HG02759 (cell line): ENCODE results near the gene ADORA2B.
A peak's percentile ranks its signal among the peaks of the same experiment; 100 is the strongest.
"Not testable (repeated sequence)": the region's sequence is repeated elsewhere in the genome, so short reads cannot be mapped to it uniquely, and the experiment has no call there.

ENCODE experiments used
- ATAC-seq: cut with Tn5 transposase; IDR thresholded peaks from one replicate; pipeline ENCODE4 v1.9.1; 2021; ENCODE audit warnings: mild to moderate bottlenecking, moderate library complexity; ENCODE audit not compliant: unreplicated experiment

ADORA2B gene

DNA sequence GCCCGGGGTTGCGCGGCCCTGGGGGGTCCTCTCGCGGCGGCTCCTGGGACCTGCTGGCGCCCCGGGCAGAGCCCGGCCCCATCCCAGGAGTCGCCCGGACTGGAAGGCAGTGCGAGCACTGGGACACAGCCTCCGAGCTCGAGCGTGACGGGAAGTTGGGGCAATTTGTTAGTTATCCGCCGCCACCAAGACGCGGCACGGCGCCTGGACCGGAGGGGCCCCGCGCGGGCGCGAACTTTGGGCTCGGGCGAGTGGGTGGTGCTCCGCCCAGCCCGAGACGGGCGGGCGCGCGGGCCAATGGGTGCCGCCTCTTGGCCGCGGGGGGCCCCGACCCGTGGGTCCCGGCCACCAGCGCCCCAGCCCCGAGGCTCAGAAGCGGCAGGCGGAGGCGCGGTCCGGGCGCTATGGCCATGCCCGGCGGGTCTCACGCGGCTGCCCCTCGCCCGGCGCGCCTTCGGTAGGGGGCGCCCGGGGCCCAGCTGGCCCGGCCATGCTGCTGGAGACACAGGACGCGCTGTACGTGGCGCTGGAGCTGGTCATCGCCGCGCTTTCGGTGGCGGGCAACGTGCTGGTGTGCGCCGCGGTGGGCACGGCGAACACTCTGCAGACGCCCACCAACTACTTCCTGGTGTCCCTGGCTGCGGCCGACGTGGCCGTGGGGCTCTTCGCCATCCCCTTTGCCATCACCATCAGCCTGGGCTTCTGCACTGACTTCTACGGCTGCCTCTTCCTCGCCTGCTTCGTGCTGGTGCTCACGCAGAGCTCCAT is at the start of gene ADORA2B:
Gene ADORA2B (plus strand): TSS at position 372 of the 768 bp plus-strand sequence. CDS start 119 bp downstream, at position 491.
- peak; percentile 68 for ATAC-seq

GRCh38 chr17:15896277-15896676 is 48.7 kb upstream of the ADORA2B start:
- ATAC-seq: no peak

DNA sequence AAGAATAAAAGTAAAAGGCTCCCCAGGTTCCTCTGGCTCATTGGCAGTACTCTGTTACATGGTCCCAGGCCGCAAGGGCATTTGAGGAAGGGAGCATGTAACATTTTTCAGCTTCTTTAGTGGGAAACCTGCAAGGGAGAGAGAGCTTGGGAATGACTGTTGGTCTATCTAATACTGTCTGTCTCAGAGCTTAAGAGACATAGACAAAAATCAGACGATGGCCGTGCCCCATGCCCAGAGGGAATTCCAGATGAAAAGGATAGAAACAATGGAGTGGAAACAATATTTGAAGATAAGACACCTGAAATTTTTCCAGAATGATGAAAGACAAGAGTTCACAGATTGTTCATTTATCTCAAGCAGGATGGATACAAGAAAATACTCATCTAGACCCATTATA is 48.1 kb upstream of the ADORA2B start:
- no peak for ATAC-seq

- not testable (repeated sequence) for ATAC-seq
Observed at GRCh38 chr17:15899596-15899995, 45.3 kb upstream of the ADORA2B start.

GRCh38 chr17:15900871-15901270 is 44.1 kb upstream of the ADORA2B start:
- peak; percentile 75 for ATAC-seq

DNA sequence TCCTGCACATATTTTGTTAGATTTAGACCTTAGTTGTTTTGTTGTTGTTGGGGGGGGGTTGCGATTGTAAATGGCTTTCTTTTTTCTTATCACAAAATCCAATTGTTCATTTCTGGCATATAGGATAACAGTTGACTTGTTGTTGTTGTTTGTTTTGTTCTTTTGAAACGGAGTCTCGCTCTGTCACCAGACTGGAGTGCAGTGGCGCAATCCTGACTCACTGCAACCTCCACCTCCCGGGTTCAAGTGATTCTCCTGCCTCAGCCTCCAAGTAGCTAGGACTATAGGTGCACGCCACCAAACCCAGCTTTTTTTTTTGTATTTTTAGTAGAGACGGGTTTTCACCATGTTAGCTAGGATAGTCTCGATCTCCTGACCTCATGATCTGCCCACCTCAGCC is 39.7 kb upstream of the ADORA2B start:
- not testable (repeated sequence) for ATAC-seq

DNA sequence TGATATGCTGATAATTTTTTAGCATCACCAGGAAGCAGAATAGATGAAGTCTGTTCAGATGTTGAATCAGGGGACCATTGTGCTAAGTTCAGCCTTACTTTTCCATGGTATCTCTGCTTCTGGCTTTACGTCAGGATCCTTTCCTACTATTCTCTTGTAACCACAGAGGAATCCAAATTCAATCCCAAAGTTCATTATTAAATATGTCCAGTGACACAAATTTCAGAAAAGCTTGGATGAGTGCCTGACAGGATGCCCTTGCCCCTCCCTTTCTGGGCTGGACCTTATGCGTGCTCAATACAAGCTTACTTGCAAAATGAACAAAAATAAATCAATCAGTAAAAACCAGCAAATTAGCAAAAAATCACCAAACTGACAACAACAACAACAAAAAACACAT is 37.6 kb upstream of the ADORA2B start:
- ATAC-seq: no peak

GRCh38 chr17:15908378-15908777 is 36.6 kb upstream of the ADORA2B start:
- no peak for ATAC-seq

- ATAC-seq: no peak
Observed at GRCh38 chr17:15909481-15909991, 35.4 kb upstream of the ADORA2B start.

GRCh38 chr17:15910791-15911190 is 34.1 kb upstream of the ADORA2B start:
- ATAC-seq: no peak

- ATAC-seq: not testable (repeated sequence)
Observed at GRCh38 chr17:15911701-15912100, 33.2 kb upstream of the ADORA2B start.

GRCh38 chr17:15912416-15912955 is 32.4 kb upstream of the ADORA2B start:
- ATAC-seq: no peak

GRCh38 chr17:15913826-15914225 is 31.1 kb upstream of the ADORA2B start:
- ATAC-seq: no peak

DNA sequence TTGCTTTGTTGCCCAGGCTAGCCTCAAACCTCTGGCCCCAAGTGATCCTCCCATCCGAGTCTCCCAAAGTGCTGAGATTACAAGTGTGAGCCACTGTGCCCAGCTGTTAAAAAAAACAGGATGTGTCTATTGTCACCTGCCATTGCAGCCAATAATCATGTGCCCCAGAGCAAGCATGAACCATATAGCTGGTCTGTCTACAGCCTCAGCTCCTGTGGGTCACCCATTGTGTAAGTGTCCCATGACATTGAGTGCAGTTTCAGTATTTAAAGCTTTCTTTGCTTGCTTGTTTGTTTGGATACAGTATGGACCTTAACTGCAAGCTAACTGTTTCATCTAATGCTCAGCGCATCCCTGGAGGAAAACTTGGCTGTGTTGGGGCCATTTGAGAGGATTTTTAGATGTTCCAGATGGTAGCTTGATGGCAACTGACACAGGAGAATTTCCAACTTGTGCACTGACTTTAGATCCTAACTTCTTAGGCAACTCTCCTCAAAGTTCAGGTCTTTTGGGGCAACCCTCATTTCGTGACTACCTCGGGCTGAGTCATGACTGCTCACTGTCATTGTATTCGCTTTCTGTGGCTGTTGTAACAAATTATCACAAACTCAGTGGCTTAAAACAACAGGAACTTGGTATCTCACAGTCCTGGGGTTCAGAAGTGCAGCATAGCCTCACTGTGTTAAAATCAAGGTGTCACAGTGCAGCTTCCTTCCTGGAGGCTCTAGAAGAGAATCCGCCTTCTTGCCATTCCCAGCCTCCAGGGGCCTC is 30.3 kb upstream of the ADORA2B start:
- ATAC-seq: no peak

DNA sequence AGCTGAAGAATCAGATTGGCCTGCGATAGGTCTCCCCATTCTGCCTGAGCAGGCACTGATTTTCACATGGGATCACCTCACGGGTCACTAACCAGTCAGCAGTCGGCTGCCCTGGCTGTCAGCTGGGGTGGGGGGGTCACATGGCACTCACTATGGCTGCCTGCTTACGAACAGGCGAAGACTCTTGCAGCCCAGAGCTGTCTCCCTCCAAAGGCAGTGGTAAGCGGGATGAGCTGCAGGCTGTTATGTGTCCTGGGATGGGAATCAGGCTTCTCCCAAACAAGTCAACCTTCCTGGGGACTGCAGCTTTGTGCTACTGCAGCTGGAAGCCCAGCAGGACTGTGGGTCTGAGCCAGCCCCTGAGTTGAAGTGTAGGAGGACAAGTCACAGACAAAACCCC is 29.0 kb upstream of the ADORA2B start:
- ATAC-seq: no peak

- ATAC-seq: no peak
Observed at GRCh38 chr17:15917021-15917437, 27.9 kb upstream of the ADORA2B start.

GRCh38 chr17:15917438-15918027 is 27.4 kb upstream of the ADORA2B start:
- no peak for ATAC-seq

- ATAC-seq: no peak
Observed at GRCh38 chr17:15918261-15918660, 26.7 kb upstream of the ADORA2B start.

- no peak for ATAC-seq
Observed at GRCh38 chr17:15918661-15919259, 26.2 kb upstream of the ADORA2B start.

- ATAC-seq: no peak
Observed at GRCh38 chr17:15919466-15919865, 25.5 kb upstream of the ADORA2B start.

DNA sequence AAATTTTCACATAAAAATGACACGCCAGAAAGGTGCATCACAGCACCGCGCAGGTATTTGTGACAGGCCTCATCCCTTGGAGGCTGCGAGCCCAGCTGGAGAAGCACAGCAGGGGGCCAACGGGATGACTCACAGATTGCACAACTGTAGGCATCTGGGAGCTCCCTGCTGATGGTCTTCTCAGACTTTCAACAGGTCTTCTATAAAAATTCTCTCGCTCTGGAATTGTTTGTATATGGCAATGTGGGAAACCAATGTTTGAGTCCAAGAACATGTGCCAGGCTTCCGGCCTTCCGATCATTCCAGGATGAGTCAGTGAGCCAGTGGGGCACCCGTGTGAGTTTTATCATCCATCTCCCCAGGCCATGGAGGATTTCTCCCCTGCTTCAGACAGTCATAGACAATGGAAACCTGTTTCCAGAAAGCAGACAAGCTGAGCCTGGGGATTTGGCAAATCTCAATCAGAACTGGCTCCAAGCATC is 24.1 kb upstream of the ADORA2B start:
- no peak for ATAC-seq
